ENCODE data around the gene PKP3. TPM values are rescaled to one million over a fixed set of nuclear protein-coding genes. Genes with fewer than 3 reads are reported as not detected.

The PKP3 gene
- total and polyA plus RNA-seq, 9 of the 15 experiments (the other 6 are each of a cell fraction or from before 2014, with no cell fraction given), result 0.11 to 110 (median 30.7) TPM

- TF ChIP-seq HMGN3 (IDR thresholded peaks at IDR 0.05; ENCODE audit: borderline replicate concordance, extremely low read depth, insufficient read length, low read depth, low read length), result peak; percentile 46
- TF ChIP-seq ZNF436 (CRISPR knock-in tag; IDR thresholded peaks at IDR 0.05), result no peak
- peak; percentile 84 for TF ChIP-seq ZNF79 (CRISPR knock-in tag; IDR thresholded peaks at IDR 0.05; ENCODE audit: low read depth)
- TF ChIP-seq SMAD1 (IDR thresholded peaks at IDR 0.05; ENCODE audit: low read depth, low read length, partially characterized antibody), result no peak
- no peak for TF ChIP-seq MLLT1 (IDR thresholded peaks at IDR 0.05)
- TF ChIP-seq MCM3 (IDR thresholded peaks at IDR 0.05), result no peak
- TF ChIP-seq MXI1 (IDR thresholded peaks at IDR 0.05; ENCODE audit: low read depth, low read length), result no peak
- no peak for TF ChIP-seq TFAM (CRISPR knock-in tag; conservative IDR thresholded peaks at IDR 0.05)
- no peak for TF ChIP-seq NCOA4 (IDR thresholded peaks at IDR 0.05; ENCODE audit: partially characterized antibody)
- TF ChIP-seq NEUROD1 (IDR thresholded peaks at IDR 0.05; ENCODE audit: borderline replicate concordance, low read depth, low read length, partially characterized antibody), result no peak
- no peak for TF ChIP-seq HES1 (IDR thresholded peaks at IDR 0.05; ENCODE audit: low read depth)
- no peak for TF ChIP-seq ZNF561 (CRISPR knock-in tag; conservative IDR thresholded peaks at IDR 0.05)
- TF ChIP-seq GATAD2A (IDR thresholded peaks at IDR 0.05), result 0 out of 2 replicates have a peak, but pooled peaks have one; percentile 17
- TF ChIP-seq HSF4 (CRISPR knock-in tag; IDR thresholded peaks at IDR 0.05; ENCODE audit: borderline replicate concordance), result peak; percentile 54; the same call in 1 of the 2 replicates
- no peak for TF ChIP-seq RBM17 (IDR thresholded peaks at IDR 0.05; ENCODE audit: borderline replicate concordance, low read depth, low read length)
- no peak; the same call in none of the 2 replicates for TF ChIP-seq KLF1 (tag; IDR thresholded peaks at IDR 0.05)
- 0 out of 2 replicates have a peak, but pooled peaks have one; percentile 37 for TF ChIP-seq CLOCK (CRISPR knock-in tag; IDR thresholded peaks at IDR 0.05; ENCODE audit: borderline replicate concordance)
- no peak for TF ChIP-seq U2AF2 (optimal IDR thresholded peaks at IDR 0.05; ENCODE audit: low read depth, low read length)
- TF ChIP-seq FOXM1 (IDR thresholded peaks at IDR 0.05; ENCODE audit: low read depth), result no peak
- TF ChIP-seq FOXM1 (CRISPR knock-in tag; IDR thresholded peaks at IDR 0.05; ENCODE audit: low read depth), result peak; percentile 54; the same call in 1 of the 2 replicates
- TF ChIP-seq FOXJ2 (tag; IDR thresholded peaks at IDR 0.05), result peak; percentile 26; the same call in 1 of the 2 replicates
- TF ChIP-seq GATA2 (CRISPR knock-in tag; IDR thresholded peaks at IDR 0.05), result no peak
- TF ChIP-seq NCOA2 (IDR thresholded peaks at IDR 0.05; ENCODE audit: partially characterized antibody in 2 of 2), result no peak
- TF ChIP-seq JUNB (CRISPR knock-in tag; conservative IDR thresholded peaks at IDR 0.05), result 0 out of 2 replicates have a peak, but pooled peaks have one; percentile 10
Measured at GRCh38 chr11:355581-356458, 38.2 kb upstream of the PKP3 start (continued).

Measured in K562 (cell line).